Activated CD8-positive, alpha-beta memory T cell treated with anti-CD3 and anti-CD28 coated beads, Interleukin-2, amount 10 ng/mL, durations not matched to agents 7 days and 5 days (primary cell): ENCODE measurements around the gene C16orf86. TPM values are rescaled to one million over a fixed set of nuclear protein-coding genes. Genes with fewer than 3 reads are reported as not detected.

Experiments used
- ATAC-seq: fragments of 150-1000 bp; cut with Tn5 transposase; one replicate; pipeline ENCODE4 v1.10.0; 2021; ENCODE audit warnings: moderate library complexity
- CTCF ChIA-PET: fragments of 350-600 bp; sonication (Branson Sonifier 250); formaldehyde crosslinking; loops from one replicate; lab custom pipeline; 2021; ENCODE audit warnings: antibody characterized with exemption; lab: Charles Lee
- DNase-seq: peaks from one replicate; pipeline ENCODE4 v3.0.0-alpha.2; 2020
- H3K27ac Mint-ChIP-seq: one replicate; pipeline ENCODE4 v1.8.0; 2021; ENCODE audit warnings: mild to moderate bottlenecking, mixed read lengths
- H3K27me3 Mint-ChIP-seq: one replicate; pipeline ENCODE4 v1.8.0; 2021; ENCODE audit warnings: mixed read lengths
- H3K36me3 Mint-ChIP-seq: one replicate; pipeline ENCODE4 v1.8.0; 2021; ENCODE audit warnings: mild to moderate bottlenecking, mixed read lengths
- H3K4me1 Mint-ChIP-seq: one replicate; pipeline ENCODE4 v1.8.0; 2021; ENCODE audit warnings: mixed read lengths
- H3K4me3 Mint-ChIP-seq: one replicate; pipeline ENCODE4 v1.8.0; 2021; ENCODE audit warnings: mild to moderate bottlenecking, moderate library complexity, mixed read lengths
- H3K9me3 Mint-ChIP-seq: one replicate; pipeline ENCODE4 v1.8.0; 2022; ENCODE audit warnings: low read depth, mixed read lengths
- total RNA-seq, 2 experiments: library from RNA; stranded (reverse); gene quantifications; one replicate each; pipeline ENCODE4 v1.2.3, GENCODE V29; 2021

C16orf86 gene, protein sequence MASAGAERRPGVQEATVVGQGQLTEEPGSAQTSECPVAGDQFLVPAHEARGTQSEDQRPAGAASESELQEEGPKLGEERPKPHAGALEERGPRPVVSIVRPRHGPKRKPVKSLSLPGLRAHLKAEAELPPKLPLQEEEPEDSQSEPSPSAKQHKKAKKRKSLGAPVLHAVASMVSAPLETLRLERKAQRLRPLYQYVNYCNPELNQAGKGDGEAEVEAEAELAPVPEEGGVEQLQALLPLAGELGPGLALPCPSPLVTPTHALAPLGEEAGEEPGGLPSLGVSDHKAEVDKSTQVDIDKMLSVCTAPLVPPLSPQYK
- total RNA-seq, result 1 to 10 TPM; 4.1 to 5.1 TPM

DNA sequence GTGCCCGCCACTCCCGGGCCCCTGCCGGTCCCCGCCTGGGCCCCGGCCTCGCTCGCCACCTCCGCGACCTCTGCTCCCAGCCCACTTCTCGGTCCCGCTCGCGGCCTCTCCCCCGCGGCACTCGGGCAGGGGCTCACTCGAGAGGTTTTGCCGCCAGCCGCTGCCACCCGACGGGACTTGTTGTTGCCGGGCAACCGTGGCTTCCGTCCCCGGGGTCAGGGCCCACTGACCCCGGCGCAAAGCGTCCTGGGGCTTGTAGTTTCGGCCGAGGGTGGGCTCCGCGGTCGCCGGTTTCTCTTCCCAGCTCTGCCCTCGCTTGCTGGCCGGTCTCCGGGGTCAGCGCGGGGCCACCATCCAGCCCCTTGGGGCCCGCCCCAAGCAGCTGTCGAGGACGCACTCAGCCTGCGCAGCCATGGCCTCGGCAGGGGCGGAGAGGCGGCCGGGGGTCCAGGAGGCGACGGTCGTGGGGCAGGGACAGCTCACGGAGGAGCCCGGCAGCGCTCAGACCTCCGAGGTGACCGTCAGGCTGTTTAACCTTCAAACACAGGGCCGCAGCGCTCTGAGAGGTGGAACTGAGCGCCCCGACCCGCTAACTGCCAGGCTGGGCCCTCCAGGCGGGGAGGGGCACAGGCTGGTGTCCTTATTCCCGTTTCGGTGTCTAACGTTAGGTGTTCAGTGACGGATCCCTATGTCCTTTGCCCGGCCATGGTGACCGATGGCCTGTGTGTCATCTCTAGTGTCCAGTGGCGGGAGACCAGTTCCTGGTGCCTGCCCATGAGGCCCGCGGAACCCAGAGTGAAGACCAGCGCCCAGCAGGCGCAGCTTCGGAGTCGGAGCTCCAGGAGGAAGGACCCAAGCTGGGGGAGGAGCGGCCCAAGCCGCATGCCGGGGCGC is at the start of gene C16orf86, which contains the start of gene ENKD1:
TSS of gene C16orf86 (plus strand) at position 256 of the 894 bp plus-strand sequence. CDS start at position 413, 157 bp downstream.
TSS of gene ENKD1 (minus strand) at position 192 of the 894 bp plus-strand sequence. CDS start 308 bp downstream, outside the sequence.
- Mint-ChIP-seq H3K27me3 (no peaks in the 10 kb centered on the region), H3K4me3 (peak within 1 kb of the TSS; percentile 76), H3K27ac (peak within 1 kb of the TSS; percentile 77), H3K4me1 (peaks cover 13% of the 10 kb centered on the region), H3K9me3 (no peaks in the 10 kb centered on the region), H3K36me3 (no peaks in the 10 kb centered on the region)
- DNase-seq (peak; percentile 89), ATAC-seq (peak; percentile 76)
- CTCF ChIA-PET, result interaction anchor here (0.7 to 17.7 kb wide), 24 partner anchors 8 to 269 kb away, joined by 3 to 199 read pairs (median 4); partner anchors contain the start of genes ATP6V0D1, CARMIL2, CTCF and PSMB10

DNA sequence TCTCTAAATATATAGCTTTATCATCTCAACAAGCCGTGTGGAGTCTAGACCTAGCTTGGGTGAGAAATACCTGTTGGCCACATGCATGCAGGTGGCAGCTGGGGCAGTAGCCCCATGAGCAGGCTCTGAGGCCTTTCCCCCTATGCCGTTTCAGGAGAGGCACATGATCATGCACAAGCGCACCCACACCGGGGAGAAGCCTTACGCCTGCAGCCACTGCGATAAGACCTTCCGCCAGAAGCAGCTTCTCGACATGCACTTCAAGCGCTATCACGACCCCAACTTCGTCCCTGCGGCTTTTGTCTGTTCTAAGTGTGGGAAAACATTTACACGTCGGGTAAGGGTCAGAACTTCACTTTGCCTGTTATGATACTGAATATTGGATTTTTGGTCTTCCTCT is 38.4 kb upstream of the C16orf86 start:
- no peaks in the 10 kb centered on the region for H3K4me1 Mint-ChIP-seq
- CTCF ChIA-PET, result interaction anchor here (0.6 to 1.2 kb wide), 3 partner anchors 16 to 342 kb away, joined by 3 to 5 read pairs (median 4); partner anchors contain the start of gene CARMIL2
- H3K27ac Mint-ChIP-seq, result no peak overlapping the region
- H3K4me3 Mint-ChIP-seq, result no peak overlapping the region
- H3K9me3 Mint-ChIP-seq, result no peaks in the 10 kb centered on the region
- no peak for DNase-seq
- H3K27me3 Mint-ChIP-seq, result no peaks in the 10 kb centered on the region
- H3K36me3 Mint-ChIP-seq, result peaks cover 44% of the 10 kb centered on the region
- ATAC-seq, result no peak

DNA sequence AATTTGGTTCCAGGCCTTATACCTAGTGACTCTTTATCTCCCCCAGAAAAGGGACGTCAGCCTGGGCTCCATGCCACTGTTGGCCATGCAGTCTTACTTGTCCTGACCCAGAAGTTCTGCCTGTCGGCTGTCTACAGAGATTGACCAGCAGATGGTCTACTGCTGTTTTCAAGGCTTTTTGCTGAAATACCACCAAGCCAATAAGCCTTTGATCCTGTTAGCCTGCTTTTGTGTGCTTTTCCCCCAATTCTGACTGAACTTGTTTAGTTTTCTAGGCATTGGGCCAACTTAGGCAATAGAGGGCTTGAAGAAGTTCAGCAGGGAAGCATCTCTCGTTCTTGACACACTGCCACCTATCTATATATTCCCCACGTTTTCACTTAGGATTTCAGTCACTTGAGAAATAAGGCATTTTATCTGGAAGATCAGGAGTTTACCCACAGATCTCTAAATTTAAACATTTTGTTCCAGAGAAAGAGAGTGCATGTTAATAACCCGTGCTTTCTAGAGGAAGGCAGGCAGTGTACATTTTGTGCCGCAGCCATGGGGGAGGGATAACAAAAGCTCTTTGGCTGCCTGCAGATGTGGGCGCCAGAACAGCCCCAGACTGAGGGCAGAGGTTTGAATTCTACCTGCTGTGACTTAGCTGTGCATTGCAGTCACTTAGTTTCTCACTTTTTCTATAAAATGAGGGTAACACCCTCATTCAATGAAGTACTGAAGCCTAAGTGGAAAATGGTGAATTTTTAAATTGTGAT is 34.0 kb upstream of the C16orf86 start:
- H3K4me3 Mint-ChIP-seq, result no peak overlapping the region
- no peaks in the 10 kb centered on the region for H3K27me3 Mint-ChIP-seq
- DNase-seq (no peak), ATAC-seq (no peak)
- H3K36me3 Mint-ChIP-seq, result peaks cover 37% of the 10 kb centered on the region
- no peaks in the 10 kb centered on the region for H3K9me3 Mint-ChIP-seq
- H3K27ac Mint-ChIP-seq, result no peak overlapping the region
- no peaks in the 10 kb centered on the region for H3K4me1 Mint-ChIP-seq
- CTCF ChIA-PET, result interaction anchor here (0.6 to 2.3 kb wide), 3 partner anchors 12 to 85 kb away, joined by 3 to 12 read pairs (median 10); partner anchors contain the start of gene CARMIL2

DNA sequence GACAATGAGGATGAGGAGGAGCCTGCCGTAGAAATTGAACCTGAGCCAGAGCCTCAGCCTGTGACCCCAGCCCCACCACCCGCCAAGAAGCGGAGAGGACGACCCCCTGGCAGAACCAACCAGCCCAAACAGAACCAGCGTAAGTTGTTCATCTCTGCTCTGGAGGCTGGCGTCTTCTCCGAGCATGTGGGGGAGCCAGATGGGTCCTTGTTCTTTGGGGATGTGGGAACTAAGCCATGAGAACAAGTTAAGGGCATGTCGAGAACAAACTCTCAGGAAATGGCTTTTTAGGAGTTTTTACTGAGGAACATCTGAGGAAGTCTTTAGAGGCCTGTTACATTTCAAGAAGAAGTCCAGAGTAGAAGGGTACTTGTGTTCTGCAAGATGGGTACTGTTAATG is 29.9 kb upstream of the C16orf86 start:
- Mint-ChIP-seq H3K36me3 (peaks cover 22% of the 10 kb centered on the region), H3K9me3 (no peaks in the 10 kb centered on the region), H3K4me1 (no peaks in the 10 kb centered on the region), H3K27me3 (no peaks in the 10 kb centered on the region), H3K27ac (no peak overlapping the region), H3K4me3 (no peak overlapping the region)
- ATAC-seq, result no peak
- CTCF ChIA-PET, result interaction anchor here (0.6 kb wide), 1 partner anchor 177 kb away, joined by 4 read pairs; no protein-coding TSS in a partner anchor
- no peak for DNase-seq

DNA sequence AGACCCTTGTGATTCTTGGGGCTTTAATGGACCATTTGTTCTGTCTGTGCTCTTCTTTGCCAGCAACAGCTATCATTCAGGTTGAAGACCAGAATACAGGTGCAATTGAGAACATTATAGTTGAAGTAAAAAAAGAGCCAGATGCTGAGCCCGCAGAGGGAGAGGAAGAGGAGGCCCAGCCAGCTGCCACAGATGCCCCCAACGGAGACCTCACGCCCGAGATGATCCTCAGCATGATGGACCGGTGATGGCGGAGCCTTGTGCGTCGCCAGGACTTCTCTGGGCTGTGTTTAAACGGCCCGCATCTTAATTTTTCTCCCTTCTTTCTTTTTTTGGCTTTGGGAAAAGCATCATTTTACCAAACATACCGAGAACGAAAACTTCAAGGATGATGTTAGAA is 29.0 kb upstream of the C16orf86 start:
- Mint-ChIP-seq H3K9me3 (no peaks in the 10 kb centered on the region), H3K27ac (no peak overlapping the region), H3K27me3 (no peaks in the 10 kb centered on the region), H3K4me3 (no peak overlapping the region), H3K4me1 (no peaks in the 10 kb centered on the region), H3K36me3 (peaks cover 19% of the 10 kb centered on the region)
- CTCF ChIA-PET, result interaction anchor here (0.6 to 11.4 kb wide), 3 partner anchors 88 to 116 kb away, joined by 3 to 307 read pairs (median 4); partner anchors contain the start of gene RIPOR1
- DNase-seq, result no peak
- no peak for ATAC-seq

DNA sequence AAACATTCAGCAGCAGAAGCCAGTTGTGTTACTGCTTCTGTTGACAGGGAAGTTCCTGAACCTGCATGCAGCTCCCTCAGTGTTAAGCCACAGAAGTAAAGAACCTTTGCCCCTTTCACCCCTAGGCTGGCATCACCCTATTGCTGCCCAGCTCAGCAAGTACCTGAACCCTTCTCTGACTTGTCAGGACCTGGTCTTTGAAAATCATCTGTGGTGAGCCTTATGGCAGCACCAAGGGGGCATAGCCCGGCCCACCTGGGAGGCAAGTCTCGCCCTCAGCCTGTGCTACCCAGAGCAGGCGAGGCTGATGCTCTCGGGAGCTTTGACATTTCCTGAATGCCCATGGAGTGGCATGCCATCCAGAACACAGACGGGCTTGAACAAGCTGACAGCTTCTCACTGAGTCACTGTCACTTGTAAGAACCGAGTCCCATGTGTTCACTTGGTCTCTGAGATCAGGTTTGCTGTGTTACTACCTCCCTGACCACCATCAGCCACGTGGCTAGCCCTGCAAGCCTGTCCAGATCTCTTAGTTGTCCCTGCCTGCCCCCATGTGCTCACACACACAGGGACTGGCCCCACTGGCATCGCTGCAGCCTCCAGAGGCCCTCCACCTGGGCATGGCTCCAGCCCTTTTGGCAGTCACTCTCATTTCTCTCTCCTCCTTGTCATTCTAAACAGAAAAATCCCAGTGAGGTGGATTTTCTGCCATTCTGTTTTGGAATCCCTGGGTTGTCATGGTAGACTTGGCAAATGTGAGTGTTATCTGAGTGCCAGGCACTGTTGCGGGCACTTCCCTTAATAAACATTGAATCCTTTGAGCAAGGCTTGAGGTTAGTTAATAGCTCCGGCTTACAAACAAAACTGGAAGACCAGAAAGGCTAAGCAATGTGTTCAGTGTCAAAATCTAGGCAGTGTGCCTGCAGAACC is 24.6 kb upstream of the C16orf86 start:
- H3K27me3 Mint-ChIP-seq, result no peaks in the 10 kb centered on the region
- no peak overlapping the region for H3K4me3 Mint-ChIP-seq
- H3K9me3 Mint-ChIP-seq, result no peaks in the 10 kb centered on the region
- peaks cover 8% of the 10 kb centered on the region for H3K36me3 Mint-ChIP-seq
- CTCF ChIA-PET, result interaction anchor here (0.7 to 11.4 kb wide), 8 partner anchors 9 to 126 kb away, joined by 3 to 307 read pairs (median 24); partner anchors contain the start of gene CTCF
- H3K27ac Mint-ChIP-seq, result no peak overlapping the region
- peaks cover 15% of the 10 kb centered on the region for H3K4me1 Mint-ChIP-seq
- ATAC-seq, result no peak
- DNase-seq, result no peak

DNA sequence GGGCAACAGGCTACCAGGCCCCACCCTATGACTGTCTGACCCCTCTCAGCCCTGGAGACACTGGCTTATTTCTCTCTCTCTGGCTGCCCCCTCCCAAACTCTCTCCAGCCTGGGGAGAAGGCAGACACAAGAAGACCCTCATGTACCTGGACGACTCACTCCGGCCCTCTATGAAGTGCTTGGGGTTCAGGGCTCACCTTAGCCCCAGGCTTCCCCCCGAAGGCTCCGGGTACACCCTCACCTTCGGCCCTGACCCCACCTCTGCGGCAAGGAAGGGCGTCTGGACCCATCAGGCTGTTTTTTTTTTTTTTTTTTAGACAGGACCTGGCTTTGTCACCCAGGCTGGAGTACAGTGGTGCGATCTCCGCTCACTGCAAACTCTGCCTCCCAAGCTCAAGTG is 22.6 kb upstream of the C16orf86 start:
- Mint-ChIP-seq H3K36me3 (peaks cover 4% of the 10 kb centered on the region), H3K4me3 (peak overlapping the region; percentile 85), H3K27me3 (no peaks in the 10 kb centered on the region), H3K4me1 (peaks cover 15% of the 10 kb centered on the region), H3K27ac (peak overlapping the region; percentile 52), H3K9me3 (no peaks in the 10 kb centered on the region)
- ATAC-seq (no peak), DNase-seq (no peak)
- CTCF ChIA-PET, result interaction anchor here (0.7 to 11.4 kb wide), 24 partner anchors 11 to 233 kb away, joined by 3 to 307 read pairs (median 6); partner anchors contain the start of genes ACD, ATP6V0D1, C16orf86 and CTCF

DNA sequence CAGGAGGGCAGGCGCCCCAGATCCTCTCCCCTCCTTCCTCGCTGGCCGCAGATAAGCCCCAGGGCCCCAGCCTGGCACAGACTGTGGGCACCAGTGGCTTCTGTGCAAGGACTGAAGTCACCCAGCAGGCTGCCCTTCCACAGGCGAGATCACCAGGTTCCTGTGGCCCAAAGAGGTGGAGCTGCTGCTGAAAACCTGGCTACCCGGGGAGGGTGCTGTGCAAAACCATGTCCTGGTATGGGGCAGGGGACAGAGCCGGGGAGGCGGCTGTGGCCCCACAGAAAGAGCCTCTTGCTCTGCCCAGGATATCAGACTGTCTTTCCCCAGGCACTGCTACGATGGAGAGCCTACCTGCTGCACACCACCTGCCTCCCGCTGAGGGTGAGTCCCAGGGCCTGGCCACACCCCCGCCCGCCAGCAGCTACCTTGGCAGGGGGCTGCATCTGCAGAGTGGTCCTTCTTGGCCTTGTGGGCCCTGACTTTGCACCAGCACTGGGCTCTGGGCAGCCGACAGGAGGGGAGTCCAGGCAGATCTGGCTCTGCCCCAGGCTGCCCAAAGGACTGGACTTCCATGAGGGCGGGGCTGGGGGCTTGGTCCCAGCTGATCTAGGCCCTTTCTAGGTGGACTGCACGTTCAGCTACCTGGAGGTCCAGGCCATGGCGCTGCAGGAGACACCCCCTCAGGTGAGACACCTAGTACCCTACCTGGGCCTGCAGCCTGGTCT is 21.1 kb upstream of the C16orf86 start:
- Mint-ChIP-seq H3K9me3 (no peaks in the 10 kb centered on the region), H3K27me3 (no peaks in the 10 kb centered on the region), H3K36me3 (peaks cover 13% of the 10 kb centered on the region), H3K4me3 (peak overlapping the region; percentile 85), H3K27ac (peak overlapping the region; percentile 97), H3K4me1 (peaks cover 17% of the 10 kb centered on the region)
- CTCF ChIA-PET, result interaction anchor here (0.6 to 11.4 kb wide), 34 partner anchors 11 to 631 kb away, joined by 3 to 307 read pairs (median 4); partner anchors contain the start of genes ACD, ATP6V0D1, C16orf86 and CTCF
- DNase-seq (peak; percentile 59), ATAC-seq (peak; percentile 11)

DNA sequence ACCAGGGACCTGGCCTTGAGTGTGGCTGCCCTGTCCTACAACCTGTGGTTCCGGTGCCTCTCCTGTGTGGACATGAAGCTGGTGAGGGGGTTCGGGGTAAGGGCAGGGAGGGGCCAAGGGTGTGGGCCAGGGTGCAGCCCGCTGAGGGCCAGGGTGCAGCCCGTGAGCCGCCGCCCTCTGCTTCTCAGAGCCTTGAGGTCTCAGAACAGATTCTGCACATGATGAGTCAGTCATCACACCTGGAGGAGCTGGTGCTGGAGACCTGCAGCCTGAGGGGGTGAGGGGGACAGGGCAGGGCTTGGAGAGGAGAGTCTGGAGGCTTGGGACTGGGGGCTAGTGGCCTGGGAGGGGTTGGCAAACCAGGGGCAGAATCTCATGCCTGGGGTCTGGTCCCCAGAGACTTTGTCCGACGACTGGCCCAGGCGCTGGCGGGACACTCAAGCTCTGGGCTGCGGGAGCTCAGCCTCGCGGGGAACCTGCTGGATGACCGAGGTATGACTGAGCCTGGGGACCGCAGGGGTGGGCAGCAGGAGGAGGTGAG is 19.4 kb upstream of the C16orf86 start:
- DNase-seq (no peak), ATAC-seq (no peak)
- Mint-ChIP-seq H3K9me3 (no peaks in the 10 kb centered on the region), H3K4me3 (no peak overlapping the region), H3K27ac (no peak overlapping the region), H3K27me3 (no peaks in the 10 kb centered on the region), H3K36me3 (peaks cover 21% of the 10 kb centered on the region), H3K4me1 (peaks cover 18% of the 10 kb centered on the region)
- CTCF ChIA-PET, result interaction anchor here (1.4 to 11.4 kb wide), 5 partner anchors 19 to 133 kb away, joined by 4 to 307 read pairs (median 28); partner anchors contain the start of genes C16orf86, CTCF and ENKD1

DNA sequence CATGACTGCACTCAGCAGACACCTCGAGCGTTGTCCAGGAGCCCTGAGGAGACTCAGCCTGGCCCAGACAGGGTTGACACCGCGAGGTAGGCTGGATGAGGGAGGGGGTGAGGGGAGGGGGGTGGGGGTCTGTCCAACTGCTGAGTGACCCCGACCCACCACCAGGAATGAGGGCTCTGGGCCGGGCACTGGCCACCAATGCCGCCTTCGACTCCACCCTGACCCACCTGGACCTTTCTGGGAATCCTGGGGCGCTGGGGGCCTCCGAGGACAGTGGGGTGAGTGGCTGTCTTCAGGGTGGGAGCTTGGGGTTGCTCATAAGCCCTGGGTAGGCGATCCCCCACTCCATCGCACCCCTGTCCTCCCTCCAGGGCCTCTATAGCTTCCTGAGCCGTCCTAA is 18.9 kb upstream of the C16orf86 start:
- Mint-ChIP-seq H3K27ac (no peak overlapping the region), H3K9me3 (no peaks in the 10 kb centered on the region), H3K4me1 (peaks cover 18% of the 10 kb centered on the region), H3K36me3 (peaks cover 22% of the 10 kb centered on the region), H3K4me3 (no peak overlapping the region), H3K27me3 (no peaks in the 10 kb centered on the region)
- CTCF ChIA-PET, result interaction anchor here (1.4 to 11.4 kb wide), 5 partner anchors 19 to 133 kb away, joined by 4 to 307 read pairs (median 28); partner anchors contain the start of genes C16orf86, CTCF and ENKD1
- ATAC-seq, result no peak
- DNase-seq, result no peak
